ENCODE results near the gene CACFD1. TPM values are rescaled to one million over a fixed set of nuclear protein-coding genes. Genes with fewer than 3 reads are reported as not detected.

Gene CACFD1
- total and polyA plus RNA-seq, 9 of the 15 experiments (the other 6 are each of a cell fraction or from before 2014, with no cell fraction given): 0.11 to 1.4 (median 1.1) TPM; not detected in 2

DNA sequence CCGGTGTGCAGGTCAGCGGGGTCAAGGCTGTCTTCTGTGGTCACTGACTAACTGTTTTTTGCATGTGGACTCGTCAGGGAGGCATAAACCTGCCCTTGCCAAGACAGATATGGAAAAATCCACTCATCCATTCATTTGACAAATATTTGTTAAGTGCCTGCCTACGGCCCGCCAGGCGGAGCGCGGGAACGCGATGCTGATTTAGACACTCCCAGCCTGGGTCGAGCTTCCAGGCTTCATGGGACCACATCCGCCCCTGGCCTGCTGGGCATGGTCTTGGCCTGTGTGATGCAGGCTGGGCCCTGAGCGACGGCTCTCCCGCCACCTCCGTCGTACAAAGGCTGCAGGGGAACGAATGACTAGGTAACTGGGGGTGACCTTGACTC is 46.9 kb downstream of the CACFD1 start (continued):
- TF ChIP-seq KLF13 (tag; IDR thresholded peaks at IDR 0.05; ENCODE audit: borderline replicate concordance, low read depth) (no peak), NRF1 (conservative IDR thresholded peaks at IDR 0.05 in 1 of 2, IDR thresholded peaks at IDR 0.05 in 1 of 2) (no peak), MAZ (CRISPR knock-in tag; conservative IDR thresholded peaks at IDR 0.05 in 1 of 2, IDR thresholded peaks at IDR 0.05 in 1 of 2) (no peak; a peak in 1 of 4 replicates), LEF1 (IDR thresholded peaks at IDR 0.05) (no peak), ARHGAP35 (IDR thresholded peaks at IDR 0.05; ENCODE audit: partially characterized antibody) (no peak), SMARCA4 (IDR thresholded peaks at IDR 0.05) (no peak), SRSF9 (IDR thresholded peaks at IDR 0.05; ENCODE audit: borderline replicate concordance, low read depth, low read length) (no peak), HDAC2 (IDR thresholded peaks at IDR 0.05) (no peak), ZNF707 (CRISPR knock-in tag; conservative IDR thresholded peaks at IDR 0.05) (no peak)
- TF ChIP-seq, protein P1, sequence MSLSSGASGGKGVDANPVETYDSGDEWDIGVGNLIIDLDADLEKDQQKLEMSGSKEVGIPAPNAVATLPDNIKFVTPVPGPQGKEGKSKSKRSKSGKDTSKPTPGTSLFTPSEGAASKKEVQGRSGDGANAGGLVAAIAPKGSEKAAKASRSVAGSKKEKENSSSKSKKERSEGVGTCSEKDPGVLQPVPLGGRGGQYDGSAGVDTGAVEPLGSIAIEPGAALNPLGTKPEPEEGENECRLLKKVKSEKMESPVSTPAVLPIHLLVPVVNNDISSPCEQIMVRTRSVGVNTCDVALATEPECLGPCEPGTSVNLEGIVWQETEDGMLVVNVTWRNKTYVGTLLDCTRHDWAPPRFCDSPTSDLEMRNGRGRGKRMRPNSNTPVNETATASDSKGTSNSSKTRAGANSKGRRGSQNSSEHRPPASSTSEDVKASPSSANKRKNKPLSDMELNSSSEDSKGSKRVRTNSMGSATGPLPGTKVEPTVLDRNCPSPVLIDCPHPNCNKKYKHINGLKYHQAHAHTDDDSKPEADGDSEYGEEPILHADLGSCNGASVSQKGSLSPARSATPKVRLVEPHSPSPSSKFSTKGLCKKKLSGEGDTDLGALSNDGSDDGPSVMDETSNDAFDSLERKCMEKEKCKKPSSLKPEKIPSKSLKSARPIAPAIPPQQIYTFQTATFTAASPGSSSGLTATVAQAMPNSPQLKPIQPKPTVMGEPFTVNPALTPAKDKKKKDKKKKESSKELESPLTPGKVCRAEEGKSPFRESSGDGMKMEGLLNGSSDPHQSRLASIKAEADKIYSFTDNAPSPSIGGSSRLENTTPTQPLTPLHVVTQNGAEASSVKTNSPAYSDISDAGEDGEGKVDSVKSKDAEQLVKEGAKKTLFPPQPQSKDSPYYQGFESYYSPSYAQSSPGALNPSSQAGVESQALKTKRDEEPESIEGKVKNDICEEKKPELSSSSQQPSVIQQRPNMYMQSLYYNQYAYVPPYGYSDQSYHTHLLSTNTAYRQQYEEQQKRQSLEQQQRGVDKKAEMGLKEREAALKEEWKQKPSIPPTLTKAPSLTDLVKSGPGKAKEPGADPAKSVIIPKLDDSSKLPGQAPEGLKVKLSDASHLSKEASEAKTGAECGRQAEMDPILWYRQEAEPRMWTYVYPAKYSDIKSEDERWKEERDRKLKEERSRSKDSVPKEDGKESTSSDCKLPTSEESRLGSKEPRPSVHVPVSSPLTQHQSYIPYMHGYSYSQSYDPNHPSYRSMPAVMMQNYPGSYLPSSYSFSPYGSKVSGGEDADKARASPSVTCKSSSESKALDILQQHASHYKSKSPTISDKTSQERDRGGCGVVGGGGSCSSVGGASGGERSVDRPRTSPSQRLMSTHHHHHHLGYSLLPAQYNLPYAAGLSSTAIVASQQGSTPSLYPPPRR (CRISPR knock-in tag; IDR thresholded peaks at IDR 0.05; ENCODE audit: borderline replicate concordance): 0 out of 2 replicates have a peak, but pooled peaks have one; percentile 45
